Measurements from ENCODE around the gene ERBIN. TPM values are rescaled to one million over a fixed set of nuclear protein-coding genes. Genes with fewer than 3 reads are reported as not detected.

Gene ERBIN
- total and polyA plus RNA-seq, 2 of the 13 experiments (the other 11 are each of a cell fraction or from before 2014, with no cell fraction given) = 14.4 to 41.7 TPM

GRCh38 chr5:65925044-65925600 lies 1.3 kb upstream of the ERBIN start (continued):
- TF ChIP-seq PREB (CRISPR knock-in tag; IDR thresholded peaks at IDR 0.05) (no peak), HMGA1 (CRISPR knock-in tag; conservative IDR thresholded peaks at IDR 0.05) (no peak), NFRKB (IDR thresholded peaks at IDR 0.05) (no peak), HINFP (CRISPR knock-in tag; IDR thresholded peaks at IDR 0.05; ENCODE audit: low read depth) (0 out of 2 replicates have a peak, but pooled peaks have one; percentile 14), SMARCC2 (IDR thresholded peaks at IDR 0.05) (no peak), ZNF543 (CRISPR knock-in tag; IDR thresholded peaks at IDR 0.05) (no peak), ZNF788 (CRISPR knock-in tag; IDR thresholded peaks at IDR 0.05; ENCODE audit: borderline replicate concordance) (peak; percentile 35; the same call in 1 of the 2 replicates), TBL1XR1 (IDR thresholded peaks at IDR 0.05; ENCODE audit: borderline replicate concordance, low read length, partially characterized antibody) (no peak), ZNF737 (CRISPR knock-in tag; IDR thresholded peaks at IDR 0.05; ENCODE audit: borderline replicate concordance) (0 out of 2 replicates have a peak, but pooled peaks have one; percentile 42), BRF2 (CRISPR knock-in tag; IDR thresholded peaks at IDR 0.05) (peak; percentile 4; the same call in 1 of the 2 replicates), NRL (CRISPR knock-in tag; IDR thresholded peaks at IDR 0.05; ENCODE audit: borderline replicate concordance) (peak; percentile 62; the same call in 1 of the 2 replicates), NFKBIZ (CRISPR knock-in tag; IDR thresholded peaks at IDR 0.05) (no peak), CBX2 (IDR thresholded peaks at IDR 0.05; ENCODE audit: low read depth, low read length) (no peak), CBX2 (CRISPR knock-in tag; IDR thresholded peaks at IDR 0.05; ENCODE audit: low read depth) (0 out of 2 replicates have a peak, but pooled peaks have one; percentile 8), RORA (CRISPR knock-in tag; IDR thresholded peaks at IDR 0.05) (no peak), KLF13 (CRISPR knock-in tag; IDR thresholded peaks at IDR 0.05) (no peak), ZFP36L2 (CRISPR knock-in tag; IDR thresholded peaks at IDR 0.05) (no peak), ZFP41 (CRISPR knock-in tag; IDR thresholded peaks at IDR 0.05; ENCODE audit: borderline replicate concordance) (no peak), ZNF232 (CRISPR knock-in tag; IDR thresholded peaks at IDR 0.05; ENCODE audit: borderline replicate concordance) (peak; percentile 49; the same call in 1 of the 2 replicates), ZNF724P (CRISPR knock-in tag; IDR thresholded peaks at IDR 0.05; ENCODE audit: borderline replicate concordance) (0 out of 2 replicates have a peak, but pooled peaks have one; percentile 47), U2AF1 (optimal IDR thresholded peaks at IDR 0.05; ENCODE audit: low read depth, low read length) (no peak), NONO (IDR thresholded peaks at IDR 0.05) (no peak), NONO (CRISPR knock-in tag; conservative IDR thresholded peaks at IDR 0.05) (peak; percentile 44; the same call in 1 of the 2 replicates), ONECUT2 (CRISPR knock-in tag; IDR thresholded peaks at IDR 0.05) (no peak), ZNF124 (CRISPR knock-in tag; IDR thresholded peaks at IDR 0.05) (no peak), FOXM1 (CRISPR knock-in tag; IDR thresholded peaks at IDR 0.05) (no peak), ZNF709 (CRISPR knock-in tag; IDR thresholded peaks at IDR 0.05) (peak; percentile 34; the same call in 1 of the 2 replicates), EZH2 (conservative IDR thresholded peaks at IDR 0.05; ENCODE audit: low read depth, low read length) (no peak), KDM5B (CRISPR knock-in tag; IDR thresholded peaks at IDR 0.05; ENCODE audit: borderline replicate concordance) (peak; percentile 86), RXRA (CRISPR knock-in tag; IDR thresholded peaks at IDR 0.05) (peak; percentile 50; the same call in 1 of the 2 replicates), TMF1 (CRISPR knock-in tag; IDR thresholded peaks at IDR 0.05; ENCODE audit: low read depth) (no peak; the same call in none of the 2 replicates)

Data from HepG2 (cell line).